Effector memory CD8-positive, alpha-beta T cell (primary cell): ENCODE measurements around the gene GRIN1.

Experiments
- ATAC-seq: fragments of 150-1000 bp; cut with Tn5 transposase; replicated peaks from 2 replicates; pipeline ENCODE4 v1.10.0; 2021; ENCODE audit warnings: mild to moderate bottlenecking, moderate library complexity
- DNase-seq, 3 experiments: peaks; one replicate each; pipeline ENCODE4 v3.0.0; 2021
- H3K27ac Mint-ChIP-seq, 2 donors: one replicate each; pipeline ENCODE4 v1.8.0; 2022; ENCODE audit warnings: mild to moderate bottlenecking in 2 of 2, mixed read lengths in 2 of 2, moderate library complexity in 2 of 2
- H3K27me3 Mint-ChIP-seq, 2 donors: one replicate each; pipeline ENCODE4 v1.8.0; 2022; ENCODE audit warnings: mixed read lengths in 2 of 2
- H3K36me3 Mint-ChIP-seq: one replicate; pipeline ENCODE4 v1.8.0; 2022; ENCODE audit warnings: mild to moderate bottlenecking, moderate library complexity, mixed read lengths; ENCODE audit not compliant: insufficient read depth
- H3K4me1 Mint-ChIP-seq, 2 donors: one replicate each; pipeline ENCODE4 v1.8.0; 2022; ENCODE audit warnings: low read depth in 2 of 2, mixed read lengths in 2 of 2
- H3K4me3 Mint-ChIP-seq, 2 donors: one replicate each; pipeline ENCODE4 v1.8.0; 2022; ENCODE audit warnings: mild to moderate bottlenecking in 2 of 2, mixed read lengths in 2 of 2, moderate library complexity in 2 of 2
- H3K9me3 Mint-ChIP-seq, 2 donors: one replicate each; pipeline ENCODE4 v1.8.0; 2022; ENCODE audit warnings: mixed read lengths in 2 of 2

GRIN1 gene

GRCh38 chr9:137141976-137142936 is 3.3 kb downstream of the GRIN1 start:
- no peak for ATAC-seq
- no peak overlapping the region for H3K27ac Mint-ChIP-seq
- peaks cover 40 to 77% of the 10 kb centered on the region in 2 donors for H3K27me3 Mint-ChIP-seq

GRCh38 chr9:137143459-137143858 is 4.5 kb downstream of the GRIN1 start:
- H3K27ac Mint-ChIP-seq: no peak overlapping the region
- DNase-seq: no peak
- no peak for ATAC-seq
- no peak overlapping the region for H3K4me3 Mint-ChIP-seq
- H3K4me1 Mint-ChIP-seq: no peaks in the 10 kb centered on the region
- peaks cover 6% of the 10 kb centered on the region for H3K36me3 Mint-ChIP-seq
- H3K9me3 Mint-ChIP-seq: no peaks in the 10 kb centered on the region
- H3K27me3 Mint-ChIP-seq: peaks cover 31 to 68% of the 10 kb centered on the region in 2 donors

More at GRCh38 chr9:137141976-137142936, 3.3 kb downstream of the GRIN1 start:
- Mint-ChIP-seq H3K9me3 (no peaks in the 10 kb centered on the region), H3K4me3 (no peak overlapping the region), H3K4me1 (no peaks in the 10 kb centered on the region), H3K36me3 (peaks cover 9% of the 10 kb centered on the region)
- no peak for DNase-seq

- ATAC-seq (no peak), DNase-seq (no peak)
- Mint-ChIP-seq H3K27ac (no peak overlapping the region), H3K4me3 (no peak overlapping the region), H3K27me3 (peaks cover 14 to 46% of the 10 kb centered on the region in 2 donors), H3K9me3 (no peaks in the 10 kb centered on the region), H3K4me1 (no peaks in the 10 kb centered on the region), H3K36me3 (peaks cover 2% of the 10 kb centered on the region)
Measured at GRCh38 chr9:137145731-137146526, 7.0 kb downstream of the GRIN1 start.

- Mint-ChIP-seq H3K27ac (no peak overlapping the region), H3K36me3 (peaks cover 2% of the 10 kb centered on the region), H3K4me1 (no peaks in the 10 kb centered on the region), H3K9me3 (no peaks in the 10 kb centered on the region), H3K4me3 (no peak overlapping the region), H3K27me3 (peaks cover 14 to 41% of the 10 kb centered on the region in 2 donors)
- DNase-seq: no peak
- ATAC-seq: no peak
Measured at GRCh38 chr9:137146527-137146918, 7.6 kb downstream of the GRIN1 start.

GRCh38 chr9:137147091-137147792 is 8.3 kb downstream of the GRIN1 start:
- H3K27me3 Mint-ChIP-seq: peaks cover 9 to 33% of the 10 kb centered on the region in 2 donors

GRCh38 chr9:137147793-137148160 is 8.8 kb downstream of the GRIN1 start:
- ATAC-seq: no peak
- H3K36me3 Mint-ChIP-seq: no peaks in the 10 kb centered on the region
- no peak overlapping the region for H3K27ac Mint-ChIP-seq
- no peak for DNase-seq
- no peaks in the 10 kb centered on the region for H3K9me3 Mint-ChIP-seq
- peaks cover 5 to 28% of the 10 kb centered on the region in 2 donors for H3K27me3 Mint-ChIP-seq
- no peak overlapping the region for H3K4me3 Mint-ChIP-seq
- H3K4me1 Mint-ChIP-seq: no peaks in the 10 kb centered on the region

More at GRCh38 chr9:137147091-137147792, 8.3 kb downstream of the GRIN1 start:
- H3K4me1 Mint-ChIP-seq: no peaks in the 10 kb centered on the region
- no peaks in the 10 kb centered on the region for H3K9me3 Mint-ChIP-seq
- no peak for ATAC-seq
- H3K36me3 Mint-ChIP-seq: no peaks in the 10 kb centered on the region
- DNase-seq: no peak
- H3K4me3 Mint-ChIP-seq: no peak overlapping the region
- H3K27ac Mint-ChIP-seq: no peak overlapping the region

GRCh38 chr9:137148242-137148641 is 9.3 kb downstream of the GRIN1 start:
- H3K4me1 Mint-ChIP-seq: no peaks in the 10 kb centered on the region
- no peaks in the 10 kb centered on the region for H3K9me3 Mint-ChIP-seq
- no peak for ATAC-seq
- H3K27me3 Mint-ChIP-seq: peaks cover 5 to 23% of the 10 kb centered on the region in 2 donors
- DNase-seq: no peak
- H3K27ac Mint-ChIP-seq: no peak overlapping the region
- no peaks in the 10 kb centered on the region for H3K36me3 Mint-ChIP-seq
- H3K4me3 Mint-ChIP-seq: no peak overlapping the region

GRCh38 chr9:137148661-137149060 is 9.7 kb downstream of the GRIN1 start:
- H3K36me3 Mint-ChIP-seq: no peaks in the 10 kb centered on the region
- DNase-seq (no peak), ATAC-seq (no peak)
- H3K4me1 Mint-ChIP-seq: no peaks in the 10 kb centered on the region
- peaks cover 5 to 19% of the 10 kb centered on the region in 2 donors for H3K27me3 Mint-ChIP-seq
- no peak overlapping the region for H3K27ac Mint-ChIP-seq
- H3K4me3 Mint-ChIP-seq: no peak overlapping the region
- H3K9me3 Mint-ChIP-seq: no peaks in the 10 kb centered on the region

GRCh38 chr9:137149363-137149762 is 10.4 kb downstream of the GRIN1 start:
- no peak for DNase-seq
- Mint-ChIP-seq H3K27me3 (peaks cover 5 to 12% of the 10 kb centered on the region in 2 donors), H3K4me1 (no peaks in the 10 kb centered on the region), H3K36me3 (no peaks in the 10 kb centered on the region), H3K9me3 (no peaks in the 10 kb centered on the region), H3K27ac (no peak overlapping the region), H3K4me3 (no peak overlapping the region)
- no peak for ATAC-seq

- no peaks in the 10 kb centered on the region for H3K4me1 Mint-ChIP-seq
- H3K27ac Mint-ChIP-seq: no peak overlapping the region
- H3K27me3 Mint-ChIP-seq: peaks cover 9 to 15% of the 10 kb centered on the region in 2 donors
- H3K36me3 Mint-ChIP-seq: no peaks in the 10 kb centered on the region
- H3K4me3 Mint-ChIP-seq: no peak overlapping the region
- no peaks in the 10 kb centered on the region for H3K9me3 Mint-ChIP-seq
- ATAC-seq: no peak
- DNase-seq: no peak
Measured at GRCh38 chr9:137149942-137150616, 11.1 kb downstream of the GRIN1 start.

- Mint-ChIP-seq H3K9me3 (no peaks in the 10 kb centered on the region), H3K4me1 (no peaks in the 10 kb centered on the region), H3K27me3 (peaks cover 9 to 23% of the 10 kb centered on the region in 2 donors), H3K36me3 (no peaks in the 10 kb centered on the region), H3K27ac (peak overlapping the region in 1 of 2 donors; percentile 15), H3K4me3 (no peak overlapping the region)
- no peak for DNase-seq
- ATAC-seq: no peak
Measured at GRCh38 chr9:137150617-137151457, 11.9 kb downstream of the GRIN1 start.

- no peak for DNase-seq
- peaks cover 5 to 6% of the 10 kb centered on the region in 2 donors for H3K4me1 Mint-ChIP-seq
- H3K4me3 Mint-ChIP-seq: no peak overlapping the region
- no peaks in the 10 kb centered on the region for H3K9me3 Mint-ChIP-seq
- no peak overlapping the region for H3K27ac Mint-ChIP-seq
- peaks cover 11 to 26% of the 10 kb centered on the region in 2 donors for H3K27me3 Mint-ChIP-seq
- no peaks in the 10 kb centered on the region for H3K36me3 Mint-ChIP-seq
- no peak for ATAC-seq
Measured at GRCh38 chr9:137152844-137153405, 14.0 kb downstream of the GRIN1 start.
